ENCODE measurements around the gene FN1.

FN1 gene

GRCh38 chr2:215441560-215442400 is 5.9 kb upstream of the FN1 start:
- no peak for DNase-seq (ENCODE audit: low read depth in 2 of 2)

GRCh38 chr2:215439980-215440512 is 4.2 kb upstream of the FN1 start:
- no peak for DNase-seq (ENCODE audit: low read depth in 2 of 2)

- DNase-seq (ENCODE audit: low read depth in 2 of 2) = no peak
Observed at GRCh38 chr2:215439404-215439803, 3.5 kb upstream of the FN1 start.

- no peak for DNase-seq (ENCODE audit: low read depth in 2 of 2)
Observed at GRCh38 chr2:215437614-215438013, 1.7 kb upstream of the FN1 start.

GRCh38 chr2:215436705-215437565 is 1.1 kb upstream of the FN1 start:
- no peak for DNase-seq (ENCODE audit: low read depth in 2 of 2)

- DNase-seq (ENCODE audit: low read depth in 2 of 2) = no peak
Observed at GRCh38 chr2:215435280-215435869, 493 bp downstream of the FN1 start.

GRCh38 chr2:215434447-215435279 is 1.2 kb downstream of the FN1 start:
- no peak for DNase-seq (ENCODE audit: low read depth in 2 of 2)

GRCh38 chr2:215432759-215433594 is 2.9 kb downstream of the FN1 start:
- DNase-seq (ENCODE audit: low read depth in 2 of 2) = no peak

- DNase-seq (ENCODE audit: low read depth in 2 of 2) = no peak
Observed at GRCh38 chr2:215431778-215432758, 3.8 kb downstream of the FN1 start.

GRCh38 chr2:215431290-215431689 is 4.6 kb downstream of the FN1 start:
- no peak for DNase-seq (ENCODE audit: low read depth in 2 of 2)

- DNase-seq (ENCODE audit: low read depth in 2 of 2) = no peak
Observed at GRCh38 chr2:215430528-215431187, 5.2 kb downstream of the FN1 start.

- DNase-seq (ENCODE audit: low read depth in 2 of 2) = no peak
Observed at GRCh38 chr2:215429424-215429823, 6.4 kb downstream of the FN1 start.

GRCh38 chr2:215428060-215428910 is 7.6 kb downstream of the FN1 start:
- no peak for DNase-seq (ENCODE audit: low read depth in 2 of 2)

GRCh38 chr2:215427585-215427984 is 8.3 kb downstream of the FN1 start:
- no peak for DNase-seq (ENCODE audit: low read depth in 2 of 2)

- no peak for DNase-seq (ENCODE audit: low read depth in 2 of 2)
Observed at GRCh38 chr2:215425021-215425782, 10.7 kb downstream of the FN1 start.

- no peak for DNase-seq (ENCODE audit: low read depth in 2 of 2)
Observed at GRCh38 chr2:215423928-215424540, 11.8 kb downstream of the FN1 start.
